ENCODE measurements around the gene REXO4. TPM values are rescaled to one million over a fixed set of nuclear protein-coding genes. Genes with fewer than 3 reads are reported as not detected.

The REXO4 gene
- total and polyA plus RNA-seq, 9 of the 15 experiments (the other 6 are each of a cell fraction or from before 2014, with no cell fraction given) = 3.4 to 72.9 (median 31.1) TPM

- TF ChIP-seq RUNX1 (IDR thresholded peaks at IDR 0.05; ENCODE audit: low read depth) = no peak
- no peak for TF ChIP-seq ZNF609 (CRISPR knock-in tag; IDR thresholded peaks at IDR 0.05; ENCODE audit: borderline replicate concordance)
Observed at GRCh38 chr9:133425049-133425632, 7.3 kb upstream of the REXO4 start (continued).

- Histone ChIP-seq H4K20me1 (replicated peaks; ENCODE audit: control insufficient read depth, insufficient read depth, low read length) (no peaks in the 10 kb centered on the region), H3K36me3 (ENCODE audit: control insufficient read depth, insufficient read depth, low read length) (no peaks in the 10 kb centered on the region), H3K9me1 (ENCODE audit: control insufficient read depth, insufficient read depth, low read length) (peaks cover 3% of the 10 kb centered on the region), H3K9ac (ENCODE audit: insufficient read depth in 1 of 2, low read depth in 2 of 2, low read length in 2 of 2) (no peak overlapping the region; a peak in 1 of 4 replicates), H3K4me3 (no peak overlapping the region), H3K79me2 (ENCODE audit: control insufficient read depth, insufficient read depth, low read length) (no peaks in the 10 kb centered on the region), H3K27me3 (ENCODE audit: control insufficient read depth in 2 of 2, insufficient read depth in 2 of 2, low read length in 2 of 2) (peaks cover 24 to 34% of the 10 kb centered on the region in 2 experiments), H2AFZ (ENCODE audit: low read depth, low read length) (no peak overlapping the region), H3K9me3 (replicated peaks; ENCODE audit: control insufficient read depth, insufficient read depth, low read depth, low read length) (no peaks in the 10 kb centered on the region), H3K4me1 (replicated peaks in 1 of 2; ENCODE audit: control insufficient read depth in 2 of 2, insufficient read depth in 2 of 2, low read length in 2 of 2) (peaks cover 16 to 31% of the 10 kb centered on the region in 2 experiments; a peak in 4 of 5 replicates), H3K4me2 (ENCODE audit: insufficient read depth, low read length) (no peak overlapping the region), H3K27ac (ENCODE audit: extremely low read depth, low read depth, low read length) (no peak overlapping the region)
- POLR2A ChIA-PET = no interaction called here
- intact Hi-C loops (cut with micrococcal nuclease) (no loop called here), in situ Hi-C loops (cut with MboI) (no loop called here)
- CTCF ChIA-PET (ENCODE audit: low intra/inter-chr PET ratio) = no interaction called here
- 37% methylated on average over 9 of the region's 12 CpGs for WGBS (ENCODE audit: insufficient coverage, low coverage, missing lambda C conversion rate)
- ATAC-seq (no peak), FAIRE-seq (no peak), DNase-seq (ENCODE audit: extremely low read depth in 1 of 4, low spot score in 3 of 4) (no peak)
- BruUV-seq (replicated peaks) = no TSS peak
- no peak for TF ChIP-seq HMG20B (CRISPR knock-in tag; IDR thresholded peaks at IDR 0.05)
- no peak for TF ChIP-seq HIVEP1 (CRISPR knock-in tag; IDR thresholded peaks at IDR 0.05)
- no peak for TF ChIP-seq ZNF232 (CRISPR knock-in tag; IDR thresholded peaks at IDR 0.05)
- no peak for TF ChIP-seq ZNF41 (CRISPR knock-in tag; conservative IDR thresholded peaks at IDR 0.05)
- no peak for TF ChIP-seq HMBOX1 (IDR thresholded peaks at IDR 0.05)
- TF ChIP-seq CEBPG (CRISPR knock-in tag; IDR thresholded peaks at IDR 0.05) = no peak
- TF ChIP-seq CEBPG (tag; conservative IDR thresholded peaks at IDR 0.05 in 1 of 2, IDR thresholded peaks at IDR 0.05 in 1 of 2) = no peak
Observed at GRCh38 chr9:133424187-133424586, 6.4 kb upstream of the REXO4 start.
